Mammary epithelial cell (primary cell): ENCODE data around the gene MTARC2.

Source experiments
- EZH2 ChIP-seq: IDR thresholded peaks from 2 replicates; pipeline ENCODE4 v1.6.1; 2012; ENCODE audit warnings: low read length, inconsistent platforms, borderline replicate concordance
- TF ChIP-seq, protein P1 (sequence below), 2 donors: IDR thresholded peaks in 1 of 2; conservative IDR thresholded peaks in 1 of 2; 2 replicates each; pipeline ENCODE4 v1.5.1; 2011 to 2012; ENCODE audit warnings: inconsistent platforms in 2 of 2, low read length in 2 of 2, mild to moderate bottlenecking in 2 of 2, control low read depth in 1 of 2, low read depth in 1 of 2; ENCODE audit not compliant: insufficient read depth in 1 of 2; ENCODE audit errors: extremely low read depth in 1 of 2

DNA sequence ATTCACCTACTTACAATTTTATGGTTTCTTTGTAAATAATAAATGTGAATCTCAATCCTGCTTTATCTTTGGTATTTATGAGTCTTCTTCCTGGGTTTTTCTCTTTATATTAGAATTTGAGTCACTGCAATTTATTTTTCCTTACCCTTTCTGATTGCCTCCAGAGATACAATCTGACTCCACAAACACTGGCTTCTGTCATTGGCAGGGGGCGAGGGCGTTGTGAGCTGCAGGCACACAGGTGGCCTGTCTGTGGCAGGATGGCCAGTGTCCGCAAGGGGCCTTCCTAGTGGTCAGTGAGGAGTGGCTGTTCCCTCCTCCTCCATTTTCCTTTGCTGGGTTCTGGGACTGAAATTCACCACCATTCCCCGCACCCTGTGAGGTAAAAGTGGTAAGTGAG is 36.6 kb downstream of the MTARC2 start:
- TF ChIP-seq, protein P1, sequence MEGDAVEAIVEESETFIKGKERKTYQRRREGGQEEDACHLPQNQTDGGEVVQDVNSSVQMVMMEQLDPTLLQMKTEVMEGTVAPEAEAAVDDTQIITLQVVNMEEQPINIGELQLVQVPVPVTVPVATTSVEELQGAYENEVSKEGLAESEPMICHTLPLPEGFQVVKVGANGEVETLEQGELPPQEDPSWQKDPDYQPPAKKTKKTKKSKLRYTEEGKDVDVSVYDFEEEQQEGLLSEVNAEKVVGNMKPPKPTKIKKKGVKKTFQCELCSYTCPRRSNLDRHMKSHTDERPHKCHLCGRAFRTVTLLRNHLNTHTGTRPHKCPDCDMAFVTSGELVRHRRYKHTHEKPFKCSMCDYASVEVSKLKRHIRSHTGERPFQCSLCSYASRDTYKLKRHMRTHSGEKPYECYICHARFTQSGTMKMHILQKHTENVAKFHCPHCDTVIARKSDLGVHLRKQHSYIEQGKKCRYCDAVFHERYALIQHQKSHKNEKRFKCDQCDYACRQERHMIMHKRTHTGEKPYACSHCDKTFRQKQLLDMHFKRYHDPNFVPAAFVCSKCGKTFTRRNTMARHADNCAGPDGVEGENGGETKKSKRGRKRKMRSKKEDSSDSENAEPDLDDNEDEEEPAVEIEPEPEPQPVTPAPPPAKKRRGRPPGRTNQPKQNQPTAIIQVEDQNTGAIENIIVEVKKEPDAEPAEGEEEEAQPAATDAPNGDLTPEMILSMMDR (conservative IDR thresholded peaks at IDR 0.05 in 1 of 2, IDR thresholded peaks at IDR 0.05 in 1 of 2; ENCODE audit: extremely low read depth in 1 of 2, insufficient read depth in 1 of 2, low read depth in 1 of 2, low read length in 2 of 2) = no peak
- no peak for TF ChIP-seq EZH2
